NCI-H1930 (cell line): ENCODE measurements around the gene CDK5RAP3.

Experiments
- DNase-seq, 2 experiments: peaks; one replicate each; lab custom pipeline; 2025; lab: John Stamatoyannopoulos, UW

Gene CDK5RAP3

GRCh38 chr17:47948706-47949196 is 22.2 kb upstream of the CDK5RAP3 start:
- no peak for DNase-seq

DNA sequence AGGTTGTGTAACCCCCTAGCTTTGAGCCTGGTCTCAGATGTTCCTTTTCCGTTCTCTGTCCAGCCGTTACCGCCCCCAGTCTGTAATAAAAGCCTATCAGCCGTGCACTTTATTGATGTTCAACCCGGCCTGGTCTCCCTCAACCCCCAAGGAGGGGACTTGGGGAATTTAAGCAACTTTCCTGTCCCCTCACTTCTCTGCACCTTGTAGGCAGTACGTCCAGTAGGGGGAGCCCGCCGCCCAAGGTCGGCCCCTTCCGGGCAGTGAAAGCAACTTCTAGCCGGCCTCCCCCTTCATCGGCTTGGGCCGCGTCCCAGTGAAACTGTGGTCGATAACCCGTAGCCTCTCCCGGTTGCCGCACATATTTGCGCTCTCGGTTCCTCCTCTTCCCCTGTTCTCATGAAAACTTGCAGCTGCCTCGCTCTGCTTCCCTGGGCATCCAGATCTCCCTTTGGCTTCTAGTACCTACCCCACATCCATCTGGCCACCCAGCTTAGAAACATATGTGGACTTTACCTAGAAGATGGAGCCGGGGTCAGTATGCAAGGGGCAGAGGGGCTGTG is 21.6 kb upstream of the CDK5RAP3 start:
- DNase-seq, result peak; percentile 16 to 62

DNA sequence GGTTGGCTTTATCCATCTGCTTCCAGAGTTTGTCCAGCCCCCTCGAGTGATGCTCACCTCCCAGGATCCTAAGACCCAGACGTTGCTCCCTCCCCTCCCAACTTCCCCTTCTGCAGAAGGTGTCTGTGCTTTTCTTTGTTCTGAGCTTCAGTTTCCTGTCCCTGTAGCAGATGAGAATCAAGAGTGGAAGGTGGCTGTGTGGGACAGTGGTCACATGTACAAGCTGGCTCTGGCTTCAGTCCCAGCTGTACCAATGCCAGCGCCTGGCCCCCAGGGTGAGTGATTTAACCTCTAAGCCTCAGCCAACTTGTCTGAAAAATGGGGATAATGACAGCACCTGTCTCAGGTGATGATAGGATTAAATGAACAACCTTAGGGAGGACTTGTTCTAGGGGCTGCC is 21.0 kb upstream of the CDK5RAP3 start:
- no peak for DNase-seq

GRCh38 chr17:47950448-47950847 is 20.5 kb upstream of the CDK5RAP3 start:
- DNase-seq, result no peak

DNA sequence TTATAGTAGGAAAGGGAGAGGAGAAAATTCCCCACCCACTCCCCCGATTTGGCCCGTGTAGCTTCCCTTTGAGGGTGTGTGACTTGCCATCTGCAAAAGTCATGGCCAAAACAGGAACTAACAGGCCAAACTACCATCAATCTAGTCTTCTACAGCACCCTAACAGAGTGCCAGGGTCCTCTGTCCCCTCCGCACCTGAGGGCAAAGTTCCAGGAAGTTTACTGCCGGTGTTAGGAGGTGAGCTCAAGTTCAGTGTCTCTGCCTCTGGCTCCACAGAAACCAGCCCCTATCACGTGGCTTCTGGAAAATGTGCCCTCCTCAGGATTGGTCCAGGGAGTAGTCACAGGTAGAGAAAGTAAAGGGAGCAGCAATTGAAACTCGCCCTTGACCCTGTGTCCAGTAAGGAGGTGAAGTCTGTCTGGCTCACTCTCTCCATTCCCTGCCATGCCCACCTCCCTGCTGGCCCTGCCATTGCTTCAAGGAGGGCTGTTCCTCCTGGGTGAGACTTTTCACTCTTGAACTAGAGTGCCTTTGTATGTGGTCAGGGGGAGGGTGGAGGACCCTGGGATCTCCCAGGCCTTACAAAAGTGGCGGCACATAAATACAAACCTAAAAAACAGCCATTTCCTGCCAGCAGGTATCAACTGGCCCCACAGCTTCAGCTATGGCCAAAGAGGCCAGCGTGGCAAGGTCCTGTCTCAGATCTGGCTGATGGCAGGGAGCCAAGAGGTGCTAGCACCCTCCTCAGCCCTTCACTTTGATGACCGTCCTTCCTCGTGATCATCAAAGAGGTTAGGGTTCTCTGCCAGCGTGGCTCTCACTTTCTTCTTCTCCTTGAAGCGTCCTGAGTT is 18.5 kb upstream of the CDK5RAP3 start:
- DNase-seq, result no peak

DNA sequence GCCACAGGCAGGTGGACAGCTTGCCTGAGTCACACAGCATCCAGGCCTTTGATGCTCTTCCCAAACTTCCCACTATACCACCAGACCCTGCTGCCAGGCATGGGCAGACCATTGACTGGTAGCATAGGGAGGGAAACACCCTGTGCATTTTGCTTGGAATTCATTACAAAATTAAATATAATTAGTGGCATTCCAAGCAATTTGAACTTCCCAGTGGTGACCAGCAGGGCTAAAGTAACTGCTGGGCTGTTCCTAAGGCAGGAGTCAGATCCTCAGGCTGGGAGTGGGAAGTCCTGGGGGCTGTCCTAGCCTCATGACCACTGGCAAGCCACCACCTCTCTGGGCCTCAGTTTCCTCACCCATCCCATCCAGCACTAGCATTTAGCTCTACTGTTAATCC is 17.0 kb upstream of the CDK5RAP3 start:
- DNase-seq, result no peak

- DNase-seq, result no peak
Measured at GRCh38 chr17:47955497-47956461, 15.1 kb upstream of the CDK5RAP3 start.

- no peak for DNase-seq
Measured at GRCh38 chr17:47956791-47957590, 13.9 kb upstream of the CDK5RAP3 start.

- no peak for DNase-seq
Measured at GRCh38 chr17:47957591-47958490, 13.1 kb upstream of the CDK5RAP3 start, which contains the start of gene PRR15L. PRR15L (minus strand) TSS chr17:47957883; CDS start chr17:47953234, 4,649 bp downstream.

DNA sequence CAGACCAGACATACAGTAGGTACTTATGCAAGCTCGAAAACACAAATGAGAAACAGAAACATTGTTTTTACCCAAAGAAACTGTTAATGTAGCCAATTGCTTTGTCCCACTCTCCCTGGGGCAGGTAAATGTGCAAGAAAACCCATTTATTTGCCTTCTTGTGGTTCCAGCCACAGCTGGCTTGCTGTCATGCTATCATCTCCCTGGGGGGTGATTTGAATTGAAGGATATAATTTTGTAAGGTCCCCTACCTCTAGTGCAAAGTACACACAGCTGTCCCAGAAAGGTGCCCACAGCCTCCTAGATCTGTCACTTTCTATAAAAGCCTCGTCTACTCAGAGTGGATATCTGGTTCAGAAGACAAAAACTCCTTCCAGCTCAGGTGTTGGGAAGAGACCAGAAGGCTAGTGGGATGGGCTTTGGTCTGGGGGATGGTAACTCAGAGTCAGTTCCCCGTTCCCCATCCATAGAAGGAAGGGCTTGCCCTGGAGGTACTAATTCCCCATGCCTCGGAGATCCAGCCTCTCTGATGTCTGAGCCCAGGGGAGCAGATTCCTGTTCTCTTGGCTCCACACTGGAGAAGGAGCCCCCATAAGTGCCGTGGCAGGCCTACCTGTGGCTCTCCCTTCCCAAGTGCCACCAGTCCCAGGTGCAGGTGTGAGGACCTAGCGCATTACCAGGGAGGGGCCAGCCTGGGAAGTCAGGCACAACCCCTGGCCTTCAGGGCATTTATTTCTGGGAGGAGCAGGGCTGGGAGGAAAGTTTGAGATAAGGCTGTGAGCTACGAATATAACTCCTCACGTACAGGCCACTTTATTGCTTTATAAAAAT is 10.9 kb upstream of the CDK5RAP3 start:
- DNase-seq, result no peak

GRCh38 chr17:47961406-47961805 is 9.5 kb upstream of the CDK5RAP3 start:
- DNase-seq, result no peak

- no peak for DNase-seq
Measured at GRCh38 chr17:47962901-47963300, 8.0 kb upstream of the CDK5RAP3 start.

GRCh38 chr17:47964856-47965255 is 6.1 kb upstream of the CDK5RAP3 start:
- DNase-seq, result no peak

DNA sequence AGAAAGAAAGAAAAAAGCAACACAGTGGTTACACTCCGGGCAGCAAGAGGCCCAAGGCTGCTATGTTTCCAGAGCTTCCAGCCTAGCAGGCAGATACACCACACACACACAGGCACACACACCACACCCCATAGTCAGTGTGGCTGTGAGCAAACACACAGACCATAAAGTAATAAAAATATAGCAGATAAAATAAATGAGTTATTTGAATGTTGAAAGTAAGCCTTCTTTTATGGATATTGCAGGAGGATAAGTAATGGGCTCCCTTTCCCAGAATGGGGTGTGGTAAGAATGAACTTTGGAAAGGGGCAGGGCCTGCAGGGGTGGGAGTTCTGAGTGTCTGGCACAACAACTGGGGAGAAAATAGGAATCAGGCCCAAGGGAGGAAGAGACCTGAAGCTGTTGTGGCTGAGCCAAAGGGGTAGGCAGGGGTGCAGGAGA is 4.8 kb upstream of the CDK5RAP3 start:
- DNase-seq, result no peak

DNA sequence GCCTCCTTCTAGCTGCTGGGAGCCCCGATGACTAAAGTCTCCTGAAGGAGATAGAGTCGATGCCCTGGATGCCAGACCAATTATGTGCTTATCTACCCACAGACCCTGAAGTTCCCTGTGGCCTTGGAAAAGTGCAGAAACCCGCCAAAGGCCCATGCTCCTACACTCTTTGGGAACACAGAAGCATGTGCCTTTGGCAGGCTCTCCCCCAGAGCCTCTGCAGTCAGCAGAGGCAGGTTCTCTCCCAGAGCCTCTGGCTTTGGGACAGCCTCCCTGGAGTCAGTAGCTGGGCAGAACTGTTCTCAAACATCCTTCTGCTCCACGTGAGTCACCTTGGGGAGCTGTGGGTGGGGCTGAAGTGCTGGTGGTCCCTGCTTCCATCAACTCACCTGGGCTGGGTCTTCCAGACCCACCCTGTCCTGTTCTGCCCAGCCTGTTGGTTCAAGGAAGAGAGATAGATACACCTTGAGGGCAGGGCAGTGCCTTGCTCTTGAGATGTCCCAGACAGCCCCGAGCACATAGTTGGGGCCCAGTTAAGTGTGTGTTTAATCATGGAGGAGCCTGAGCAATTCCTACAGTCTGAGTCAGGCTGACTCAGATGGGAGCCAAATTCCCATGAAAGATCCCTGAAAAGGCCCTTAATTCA is 3.2 kb upstream of the CDK5RAP3 start:
- DNase-seq, result no peak

DNA sequence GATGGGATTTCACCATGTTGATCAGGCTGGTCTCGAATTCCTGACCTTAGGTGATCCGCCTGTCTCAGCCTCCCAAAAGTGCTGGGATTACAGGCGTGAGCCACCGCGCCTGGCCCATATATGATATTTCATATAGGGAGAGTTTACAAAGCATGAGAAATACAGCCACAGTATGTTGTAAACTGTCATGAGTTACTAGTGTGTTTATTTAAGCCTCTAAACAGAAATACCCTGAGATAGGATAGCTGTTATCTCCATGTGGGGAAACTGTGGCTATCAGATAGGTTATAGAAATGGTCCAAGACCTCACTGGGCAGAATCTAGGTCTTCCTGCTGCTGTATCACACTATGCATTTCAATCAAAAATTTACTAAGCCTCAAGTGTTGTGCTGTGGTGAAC is 2.1 kb upstream of the CDK5RAP3 start:
- DNase-seq, result no peak

DNA sequence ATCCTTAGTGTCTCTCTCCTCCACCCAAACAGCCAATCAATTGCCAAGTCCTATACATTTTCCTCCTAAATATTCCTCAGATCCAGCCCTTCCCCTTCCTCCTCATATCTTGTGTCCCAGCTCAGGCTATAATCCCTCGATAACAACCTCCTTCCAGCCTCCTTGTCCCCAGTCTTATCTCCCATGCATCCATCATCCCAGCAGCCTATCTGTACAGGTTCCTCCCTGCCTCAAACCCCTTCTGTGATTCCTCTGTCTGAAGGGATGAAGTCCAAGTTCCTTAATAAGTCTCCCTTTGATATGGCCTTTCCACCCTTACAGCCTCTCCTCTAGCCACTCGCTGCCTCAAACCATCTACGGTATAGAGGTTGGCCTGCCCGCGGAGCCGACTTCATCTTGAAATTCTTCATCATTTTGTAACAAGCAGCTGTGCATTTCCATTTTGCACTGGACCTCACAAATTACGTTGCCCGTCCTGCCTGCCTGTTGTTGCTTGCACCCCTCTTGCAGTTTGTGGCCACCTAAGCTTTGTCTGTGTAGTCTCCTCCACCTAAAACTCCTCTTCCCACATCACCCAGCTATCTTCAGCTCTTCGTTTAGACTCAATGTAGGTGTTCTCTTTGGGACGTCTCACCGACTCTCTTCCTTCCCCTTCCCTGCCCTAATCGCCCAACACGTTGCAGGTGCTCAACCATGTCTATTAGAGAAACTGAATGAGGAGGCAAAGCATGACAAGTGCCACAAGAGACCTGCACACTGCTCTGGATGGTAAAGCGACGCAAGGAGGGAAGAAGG is 786 bp upstream of the CDK5RAP3 start:
- DNase-seq, result no peak

GRCh38 chr17:47973541-47973940 is 2.6 kb downstream of the CDK5RAP3 start:
- no peak for DNase-seq
